Hematopoietic multipotent progenitor cell treated with erythropoietin and hydrocortisone succinate and interleukin-3 and kit ligand, for 6 days (in vitro differentiated cells): ENCODE measurements around the gene KCNS1.
"Not testable (repeated sequence)": the region's sequence is repeated elsewhere in the genome, so short reads cannot be mapped to it uniquely, and the experiment has no call there.

Source experiments
- DNase-seq: peaks from one replicate; pipeline ENCODE4 v3.0.0-alpha.2; 2015

KCNS1 gene

DNA sequence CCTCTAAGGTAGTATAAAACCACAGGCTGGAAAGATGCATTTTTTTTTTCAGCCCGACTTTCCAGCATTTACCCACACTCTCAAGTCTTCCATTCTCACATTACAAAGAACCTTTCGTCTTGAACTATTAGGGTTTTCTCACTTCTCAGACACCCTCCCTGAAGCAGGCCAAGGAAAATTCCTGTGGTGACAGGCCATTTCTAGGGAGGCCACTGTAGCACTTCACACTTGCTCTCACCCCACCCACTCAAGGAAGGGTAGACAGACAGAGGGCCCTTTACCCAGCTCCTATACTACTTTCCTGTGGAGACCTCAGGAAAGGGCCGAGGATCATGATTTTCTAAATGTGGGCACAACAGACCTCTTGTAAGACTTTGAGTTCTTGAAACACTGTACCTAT, 27.7 kb downstream of the KCNS1 start:
- no peak for DNase-seq

DNA sequence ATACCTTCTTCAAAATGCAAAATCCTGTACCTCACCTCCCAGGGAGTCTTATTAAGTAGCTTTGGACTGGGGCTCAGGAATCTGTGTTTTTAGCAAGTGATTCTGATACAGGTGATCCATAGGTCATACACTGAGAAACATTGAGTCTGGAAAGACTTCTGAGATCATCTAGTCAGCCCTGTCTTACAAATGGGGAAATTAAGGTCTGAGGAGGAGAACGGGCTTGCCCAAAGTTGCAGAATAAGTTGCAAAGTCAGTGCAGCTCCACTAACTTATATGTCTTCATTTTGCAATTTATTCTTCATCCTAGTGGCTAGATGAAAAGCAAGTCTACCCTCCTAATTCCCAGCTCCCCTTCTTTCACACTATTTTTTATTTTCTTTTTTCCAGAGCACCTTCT, 28.9 kb downstream of the KCNS1 start:
- DNase-seq: no peak

DNA sequence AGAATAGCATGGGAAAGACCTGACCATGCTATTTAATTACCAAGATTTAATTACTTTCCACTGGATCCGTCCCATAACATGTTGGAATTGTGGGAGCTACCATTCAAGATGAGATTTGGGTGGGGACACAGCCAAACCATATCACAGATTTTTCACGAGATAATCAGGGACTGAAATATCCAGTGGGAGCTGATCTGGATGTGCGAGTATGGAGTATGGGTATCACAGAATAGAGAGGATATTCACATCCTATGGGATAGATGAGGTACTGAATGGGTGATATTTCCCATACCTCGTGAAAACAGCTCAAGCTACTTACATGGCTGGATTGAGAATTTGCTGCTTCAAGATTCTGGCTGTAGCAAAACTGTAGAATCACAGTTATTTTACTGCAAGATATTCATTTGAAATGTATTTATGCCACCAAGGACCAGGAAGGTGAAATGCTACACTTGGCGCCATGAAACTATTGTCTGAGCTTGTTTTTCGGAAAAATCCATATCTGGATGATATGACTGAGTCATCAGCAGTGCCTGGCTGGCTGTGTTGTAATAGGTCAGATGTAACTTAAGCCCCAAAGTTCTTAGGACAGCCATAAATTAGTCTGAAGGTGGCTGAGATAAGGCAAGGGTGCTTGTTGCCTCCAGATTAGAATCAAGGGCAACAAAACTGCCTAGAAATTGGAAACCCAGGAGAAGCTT, 29.8 kb downstream of the KCNS1 start:
- peak; percentile 13 for DNase-seq

DNA sequence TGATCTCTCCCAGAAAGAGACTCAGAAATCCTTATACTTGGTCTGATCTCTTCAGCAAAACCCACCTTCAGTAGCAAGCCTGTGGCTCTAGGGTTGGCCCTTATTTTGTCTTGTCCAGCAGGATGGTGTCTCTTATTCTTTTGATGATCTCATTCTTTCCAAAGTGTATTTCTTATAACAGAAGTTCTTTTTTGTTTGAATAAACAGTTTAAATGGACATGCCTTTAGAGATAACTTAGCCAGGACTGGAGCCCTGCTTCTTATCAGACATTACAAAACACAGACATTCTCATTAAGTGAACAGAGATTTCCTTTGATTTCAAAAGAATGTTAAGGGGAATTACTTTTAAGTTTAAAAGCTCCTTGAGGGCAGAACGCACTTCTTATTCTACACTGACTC, 31.7 kb downstream of the KCNS1 start:
- DNase-seq: no peak

DNA sequence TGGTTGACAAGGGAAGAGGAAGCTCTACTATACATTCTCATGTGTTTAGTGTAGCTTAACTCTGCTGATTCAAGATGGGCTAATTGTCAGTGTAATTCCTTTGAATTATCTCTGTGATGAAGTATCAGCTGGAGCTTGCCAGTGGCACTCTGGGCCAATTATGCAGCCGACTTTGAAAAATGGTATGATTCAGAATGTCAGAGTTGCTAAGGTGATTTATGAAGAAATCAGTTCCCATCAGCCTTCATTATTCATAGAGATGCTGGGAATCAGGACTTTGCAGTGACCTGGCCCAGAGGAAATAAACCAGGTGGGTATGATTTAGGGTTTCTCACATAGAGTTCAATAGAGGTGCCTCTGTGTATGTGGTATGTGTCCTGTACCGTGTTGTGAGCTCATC, 33.4 kb downstream of the KCNS1 start:
- no peak for DNase-seq

DNA sequence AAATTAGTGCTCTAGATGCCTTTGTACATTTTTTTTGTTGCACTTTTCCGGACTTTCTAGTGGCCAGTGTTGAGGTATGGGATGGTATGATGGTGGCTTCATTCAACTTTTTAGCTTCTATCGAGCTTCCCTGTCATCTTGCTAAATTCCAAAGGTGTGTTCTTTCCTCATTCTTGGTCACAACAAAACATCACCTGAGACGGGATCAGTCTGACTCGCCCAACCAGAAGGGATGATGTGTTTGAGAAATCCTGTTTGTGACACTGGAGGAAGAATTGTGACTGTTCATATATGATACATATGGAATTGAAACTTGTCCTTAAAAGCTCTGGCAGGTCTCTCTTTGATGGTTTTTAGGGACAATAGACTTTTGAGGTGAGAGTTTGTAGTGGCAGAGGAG, 33.8 kb downstream of the KCNS1 start:
- DNase-seq: no peak

DNA sequence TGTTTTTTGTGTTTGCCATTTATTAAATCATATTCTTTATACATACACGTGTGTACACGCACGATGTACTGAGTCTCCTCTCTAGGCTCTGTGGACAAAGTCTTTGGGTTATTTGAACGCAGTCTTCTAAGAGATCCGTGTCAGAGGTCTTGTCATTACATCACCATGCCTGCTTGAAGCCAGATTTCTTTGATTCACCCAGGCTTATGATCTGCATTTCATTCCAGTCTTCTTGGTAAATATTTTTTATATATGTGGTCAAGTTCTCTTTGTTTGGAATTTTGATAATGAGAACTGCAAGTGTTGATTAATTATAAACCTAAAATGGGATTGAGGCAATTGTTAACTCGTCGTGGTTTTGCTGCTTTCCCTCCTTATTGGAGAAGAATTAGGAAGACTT, 34.6 kb downstream of the KCNS1 start:
- DNase-seq: no peak

DNA sequence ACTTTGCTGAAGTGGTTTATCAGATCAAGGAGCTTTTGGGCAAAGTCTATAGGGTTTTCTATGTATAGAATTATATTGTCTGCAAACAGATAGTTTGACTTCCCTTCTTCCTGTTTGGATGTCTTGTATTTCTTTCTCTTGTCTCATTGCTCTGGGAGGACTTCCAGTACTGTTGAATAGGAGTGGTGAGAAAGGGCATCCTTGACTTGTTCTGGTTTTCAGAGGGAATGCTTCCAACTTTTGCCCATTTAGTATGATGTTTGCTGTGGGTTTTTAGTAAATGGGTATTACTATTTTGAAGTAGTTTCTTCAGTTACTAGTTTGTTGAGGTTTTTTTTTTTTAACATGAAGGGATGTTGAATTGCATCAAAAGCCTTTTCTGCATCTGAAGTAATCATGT, 36.1 kb downstream of the KCNS1 start:
- no peak for DNase-seq

DNA sequence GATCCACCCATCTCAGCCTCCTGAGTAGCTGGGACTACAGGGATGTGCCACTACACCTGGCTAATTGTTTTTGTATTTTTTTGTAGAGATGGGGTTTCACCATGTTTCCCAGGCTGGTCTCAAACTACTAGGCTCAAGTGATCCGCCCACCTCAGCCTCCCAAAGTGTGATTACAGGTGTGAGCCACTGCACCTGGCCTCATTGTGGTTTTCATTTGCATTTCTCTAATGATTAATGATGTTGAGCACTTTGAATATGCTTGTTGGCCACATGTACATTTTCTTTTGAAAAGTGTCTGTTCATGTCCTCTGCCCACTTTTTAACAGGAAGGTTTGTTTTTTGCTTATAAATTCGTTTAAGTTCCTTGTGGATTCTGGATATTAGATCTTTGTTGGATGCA, 37.8 kb downstream of the KCNS1 start:
- not testable (repeated sequence) for DNase-seq

DNA sequence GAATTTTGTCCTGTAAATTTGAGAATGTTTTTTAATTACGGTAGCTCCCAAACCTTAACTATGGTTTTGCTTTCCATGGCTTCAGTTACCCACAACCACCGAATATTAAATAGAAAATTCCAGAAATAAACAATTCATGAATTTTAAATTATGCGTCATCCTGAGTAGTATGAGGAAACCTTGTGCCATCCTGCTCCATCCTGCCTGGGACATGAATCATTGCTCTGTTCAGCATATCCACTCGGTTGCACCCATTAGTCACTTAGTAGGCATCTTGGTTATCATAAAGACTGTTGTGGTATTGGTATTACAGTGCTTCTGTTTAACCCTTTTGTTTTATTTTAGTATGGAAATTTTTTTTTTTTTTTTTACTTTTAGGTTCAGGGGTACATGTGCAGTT, 39.7 kb downstream of the KCNS1 start:
- no peak for DNase-seq

DNA sequence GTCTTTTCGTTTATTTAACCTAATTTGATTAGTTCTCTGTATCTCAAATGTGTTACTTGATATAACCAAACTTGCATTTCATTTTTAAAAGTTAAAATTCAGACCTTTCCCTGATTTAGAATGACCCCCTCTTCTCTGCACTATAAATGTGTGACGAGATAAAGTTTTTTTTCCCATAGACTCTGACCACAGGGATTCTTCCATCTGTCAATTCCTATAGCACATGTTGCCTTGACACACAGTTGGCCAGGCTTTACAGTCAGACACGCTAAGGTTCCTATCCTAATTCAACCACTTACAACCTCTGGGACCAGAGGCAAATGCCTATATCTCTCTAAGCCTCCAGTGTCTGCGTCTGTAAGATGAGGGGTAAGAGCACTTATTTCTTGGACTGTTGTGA, 40.6 kb downstream of the KCNS1 start:
- no peak for DNase-seq

DNA sequence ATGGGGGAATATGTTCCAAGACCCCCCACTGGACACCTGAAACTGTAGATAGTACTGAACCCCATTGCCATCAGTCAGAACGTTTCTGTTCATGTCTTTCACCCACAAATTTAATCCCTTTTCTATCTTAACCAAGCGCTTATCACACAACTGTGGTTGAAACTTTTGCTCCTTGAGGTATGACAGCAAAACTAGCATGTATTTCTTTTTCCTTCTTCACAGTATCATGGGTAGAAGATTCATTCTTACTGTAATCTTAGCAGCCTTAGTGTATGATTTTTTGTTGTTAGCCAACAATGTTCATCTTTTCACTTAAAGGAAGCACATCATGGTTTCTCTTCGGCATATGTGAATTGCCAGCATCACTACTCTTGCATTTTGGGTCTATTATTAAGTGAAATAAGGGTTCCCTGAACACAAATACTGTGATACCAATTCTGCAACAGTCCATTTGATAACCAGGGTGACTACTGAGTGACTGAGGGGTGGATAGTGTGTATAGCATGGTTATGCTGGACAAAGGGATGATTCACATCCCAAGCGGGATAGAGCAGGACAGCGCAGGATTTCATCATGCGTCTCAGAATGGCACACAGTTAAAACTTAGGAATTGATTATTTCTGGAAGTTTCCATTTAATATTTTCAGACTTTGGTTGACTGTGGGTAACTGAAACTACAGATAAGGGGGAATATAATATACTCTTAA, 41.8 kb downstream of the KCNS1 start:
- DNase-seq: no peak

DNA sequence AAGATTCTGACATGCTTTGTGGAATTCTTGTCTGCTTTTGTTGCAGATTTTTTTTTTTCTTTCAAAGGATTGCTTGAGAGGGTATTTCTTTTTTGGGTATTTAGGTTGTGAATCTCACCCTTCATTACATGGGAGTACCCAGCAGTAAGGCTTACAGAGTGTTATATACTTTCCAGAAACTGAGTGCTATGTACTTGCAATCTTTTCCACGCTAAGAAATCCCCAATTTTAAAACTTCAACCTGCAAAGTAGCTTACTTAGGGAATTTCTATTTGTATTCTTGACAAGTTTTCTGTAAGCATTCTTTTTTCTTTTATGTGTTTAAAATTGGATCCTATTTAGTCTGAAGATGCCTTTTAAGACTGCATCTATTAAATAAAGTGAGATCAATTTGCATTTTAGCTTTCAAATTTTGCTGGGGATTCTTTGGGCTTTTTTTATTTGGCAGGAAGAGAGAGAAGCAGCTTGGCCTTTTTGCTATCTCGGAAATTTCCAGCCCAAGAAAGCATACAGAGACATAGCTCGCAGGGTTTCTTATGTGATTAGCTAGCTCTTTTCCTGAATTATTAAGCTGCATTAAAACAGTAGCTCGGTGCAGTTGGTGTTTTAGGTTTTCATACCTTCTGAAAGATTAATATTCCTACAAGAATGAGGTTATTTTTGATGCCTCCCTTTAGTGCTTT, 42.6 kb downstream of the KCNS1 start:
- DNase-seq: no peak

DNA sequence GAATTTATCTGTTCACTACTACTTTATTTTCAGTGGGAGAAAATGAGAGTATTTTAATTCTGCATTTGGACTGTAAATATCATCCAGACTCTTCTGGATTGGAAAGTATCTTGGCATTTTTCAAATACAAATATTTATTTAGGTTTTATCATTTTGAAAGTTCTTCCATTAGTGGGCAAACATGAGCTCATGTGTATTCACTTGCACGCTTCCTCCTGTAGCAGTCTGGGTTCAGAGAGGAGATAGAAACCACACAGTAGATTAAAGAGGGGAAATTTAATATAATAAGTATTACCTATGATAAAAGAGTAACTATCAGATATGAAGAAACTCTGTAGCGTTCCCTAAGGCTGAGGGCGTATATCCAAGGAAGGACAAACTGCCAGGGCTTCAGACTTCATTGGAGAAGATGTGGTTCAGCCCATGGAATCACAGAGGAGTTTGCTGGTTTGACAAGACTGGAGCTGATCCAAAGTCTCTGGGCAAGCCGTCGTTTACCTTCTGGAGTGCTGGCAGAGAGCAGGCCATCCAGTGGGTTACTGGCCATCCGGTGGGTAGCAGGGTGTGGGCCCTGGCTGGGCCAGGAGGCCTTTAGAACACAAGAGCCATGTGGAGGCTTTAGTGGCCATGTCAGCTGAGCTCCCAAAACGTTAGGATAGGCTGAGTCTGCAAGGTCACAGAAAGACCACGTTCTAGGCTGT, 44.3 kb downstream of the KCNS1 start:
- no peak for DNase-seq

DNA sequence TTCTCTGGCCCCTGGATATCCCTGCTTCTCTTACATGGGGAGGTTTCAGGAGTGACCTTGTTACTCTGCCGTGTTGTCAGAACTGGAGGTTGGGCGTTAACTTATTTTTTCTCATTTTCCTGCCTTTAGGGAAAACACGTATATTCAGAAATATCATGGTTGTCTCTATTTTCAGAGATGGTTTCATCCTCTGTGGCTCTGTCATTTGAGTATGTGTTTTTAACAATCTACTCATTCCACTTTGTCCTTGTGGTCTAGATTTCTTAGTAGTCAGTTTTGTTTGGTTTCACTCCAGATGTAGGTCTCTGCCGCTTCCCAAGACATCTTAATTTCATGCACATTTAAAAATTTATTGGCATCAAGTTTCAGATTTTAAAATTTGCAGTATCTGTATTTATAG, 45.9 kb downstream of the KCNS1 start:
- no peak for DNase-seq

DNA sequence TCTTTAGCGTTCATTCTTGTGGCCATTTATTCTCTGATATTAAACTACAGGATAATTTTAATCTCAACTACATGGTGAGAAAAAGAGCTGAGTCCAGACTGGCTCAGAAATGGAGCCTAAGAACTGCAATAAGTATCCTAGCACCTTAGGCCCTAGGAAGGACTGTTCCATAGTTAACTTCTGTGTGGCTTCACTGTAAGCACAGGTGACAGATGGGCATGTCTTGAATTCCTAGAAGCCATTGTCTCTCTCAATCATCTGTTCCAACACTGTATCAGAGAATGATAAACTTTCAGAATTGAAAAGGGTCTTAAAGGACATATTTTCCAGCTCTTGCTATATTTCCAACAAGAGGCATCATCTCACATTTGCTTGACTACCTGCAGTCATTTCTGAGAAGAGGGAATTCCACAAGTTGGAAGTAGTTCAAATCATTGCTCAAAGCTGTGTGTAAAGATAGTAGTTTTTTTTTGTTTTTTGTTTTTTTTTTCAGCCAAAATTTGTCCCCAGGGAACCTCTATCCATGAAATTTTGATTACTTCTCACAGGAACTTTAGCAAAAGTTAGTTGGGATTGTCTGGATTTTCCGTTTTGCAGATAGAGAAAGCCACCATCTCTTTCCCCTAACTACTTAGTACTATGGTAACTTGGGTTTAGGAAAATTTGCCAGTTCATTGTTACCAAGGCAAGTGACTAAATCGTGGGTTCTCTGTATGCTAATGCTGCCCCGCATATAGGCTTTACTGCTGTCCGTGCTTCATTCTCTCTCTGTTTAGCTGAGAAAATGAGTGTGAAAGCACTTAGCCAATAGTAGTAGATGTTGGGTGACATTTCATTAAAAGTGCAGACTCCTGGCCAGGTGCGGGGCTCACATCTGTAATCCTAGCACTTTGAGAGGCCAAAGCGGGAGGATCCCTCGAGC, 47.2 kb downstream of the KCNS1 start:
- DNase-seq: no peak

DNA sequence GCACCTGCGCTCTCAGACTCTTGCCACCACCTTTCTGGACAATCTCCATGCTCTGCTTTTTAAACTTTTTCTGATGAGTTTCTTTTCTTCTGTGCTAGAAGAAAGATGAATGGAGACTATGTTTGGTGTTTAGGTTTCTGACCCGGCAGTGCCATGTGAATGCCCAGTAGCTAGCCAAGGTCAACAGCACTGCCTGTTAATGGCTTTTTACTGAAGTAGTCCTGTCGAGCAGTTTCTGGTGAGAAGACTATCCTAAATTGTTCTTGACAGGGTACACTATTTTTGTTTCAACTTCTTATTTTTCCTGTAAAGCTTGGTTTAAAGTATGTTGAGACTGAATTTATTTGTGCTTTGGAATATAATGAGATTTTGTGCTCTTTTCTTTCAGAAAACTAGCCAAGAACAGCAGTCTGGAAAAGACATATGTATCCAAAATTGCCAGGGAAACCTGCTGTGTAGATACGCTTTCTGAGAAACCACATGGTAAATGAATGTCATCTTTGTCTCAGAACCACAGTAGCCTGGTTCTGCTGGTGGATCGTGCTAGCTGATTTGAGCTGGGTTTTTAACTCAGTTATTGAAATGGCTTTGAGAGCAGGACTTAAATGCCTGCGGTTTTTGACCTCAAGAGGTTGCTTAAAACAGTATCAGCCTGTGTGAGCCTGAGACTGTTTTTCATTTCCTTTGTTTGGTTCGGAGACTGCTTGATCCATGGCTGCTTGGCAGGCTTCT, 48.1 kb downstream of the KCNS1 start:
- DNase-seq: peak; percentile 25

DNA sequence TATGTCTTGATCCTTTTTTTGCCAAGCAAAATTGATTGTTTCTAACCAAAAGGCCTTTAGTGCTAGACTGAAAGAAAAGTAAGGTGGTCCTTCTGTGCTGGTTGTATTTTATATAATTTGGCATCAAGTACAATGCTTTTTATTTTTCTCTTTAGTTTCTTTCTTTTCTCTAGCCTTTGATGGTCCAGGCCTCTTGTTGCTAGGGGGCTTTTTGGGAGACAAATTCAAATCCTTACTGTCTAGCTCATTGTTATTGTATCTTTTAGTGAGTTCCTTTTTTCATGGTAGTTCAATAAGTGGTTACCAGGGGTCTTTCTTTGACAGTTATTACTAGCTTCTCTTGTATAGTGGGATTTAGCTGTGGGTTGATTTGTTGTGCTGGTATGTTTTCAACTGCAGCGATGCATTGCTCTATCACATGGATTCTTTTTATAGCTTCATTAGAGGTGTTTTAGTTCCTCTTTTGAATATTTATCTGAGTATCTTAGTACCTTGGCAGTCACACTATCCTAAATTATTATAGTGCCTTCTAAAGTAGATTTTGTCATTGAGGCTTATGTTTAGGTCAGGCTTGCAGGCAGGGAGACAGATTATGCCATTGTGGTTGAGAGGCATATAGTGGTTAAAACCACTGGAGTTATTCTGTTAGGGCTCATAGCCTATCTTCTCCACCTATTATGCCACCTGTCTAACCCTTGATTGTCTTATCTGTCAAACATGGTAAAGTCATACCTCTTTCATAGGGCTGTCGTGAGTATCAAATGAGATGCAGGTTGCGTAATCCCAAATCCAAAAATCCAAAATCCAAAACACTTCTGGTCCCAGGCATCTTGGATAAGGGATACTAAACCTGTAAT, 49.5 kb downstream of the KCNS1 start:
- peak; percentile 65 for DNase-seq

DNA sequence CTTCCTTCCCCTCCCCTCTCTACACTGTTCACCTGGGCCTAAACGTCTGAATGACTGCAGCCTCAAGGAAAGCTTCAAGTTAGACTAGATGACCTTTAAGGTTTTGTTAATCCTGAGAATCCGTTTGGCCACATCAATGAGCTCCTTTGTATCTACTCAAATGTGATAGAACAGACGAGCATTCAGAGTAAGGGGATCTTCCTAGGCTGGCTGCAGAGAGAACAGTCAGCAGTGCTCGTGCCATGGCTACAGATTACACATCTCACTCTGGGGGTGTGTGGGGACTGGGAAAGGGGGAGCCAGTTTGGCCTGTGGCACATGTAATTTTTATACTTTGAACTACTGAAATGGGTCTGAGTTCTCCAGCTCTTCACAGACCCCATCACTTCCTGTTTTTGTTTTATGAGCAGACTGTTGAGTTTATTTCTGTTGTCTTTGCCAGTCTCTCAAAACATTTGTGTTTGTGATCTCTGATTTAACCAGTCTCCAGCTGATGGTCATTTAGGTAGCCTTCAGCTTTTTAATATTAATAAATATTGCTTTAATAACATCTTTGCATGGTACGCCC, 50.9 kb downstream of the KCNS1 start:
- DNase-seq: no peak

DNA sequence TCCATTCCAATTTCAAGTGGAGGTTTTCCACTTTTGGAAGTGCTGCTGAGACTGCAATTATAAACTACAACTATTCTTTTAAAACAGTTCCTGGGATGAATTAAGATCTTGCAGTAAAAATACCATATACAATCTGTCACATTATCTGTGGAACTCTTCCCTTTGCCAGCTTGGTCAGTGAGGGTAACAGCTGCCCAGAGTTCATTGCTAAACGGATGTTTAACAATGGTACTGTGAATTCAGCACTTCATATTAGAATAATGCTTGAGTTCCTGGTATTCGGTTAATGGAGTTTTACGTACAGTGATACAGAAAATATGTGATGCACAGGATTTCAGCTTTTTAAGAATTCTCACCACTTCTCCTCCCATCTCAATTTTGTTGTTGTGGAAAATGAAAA, 51.5 kb downstream of the KCNS1 start:
- no peak for DNase-seq
